Thyroid gland (tissue), 4 donors: ENCODE data around the gene LCP1. TPM values are rescaled to one million over a fixed set of nuclear protein-coding genes. Genes with fewer than 3 reads are reported as not detected.

Source experiments
- DNase-seq, 2 donors: peaks; one replicate each; pipeline ENCODE4 v3.0.0-alpha.2; 2019
- H3K27ac ChIP-seq, 3 donors: fragments of 200-600 bp; sonication (generic); 1 replicate in 2 of 3; 2 replicates in 1 of 3; pipeline ENCODE4 v1.5.1; 2016 to 2019; ENCODE audit warnings: mild to moderate bottlenecking in 1 of 3, moderate library complexity in 1 of 3
- H3K27me3 ChIP-seq: fragments of 200-600 bp; sonication (generic); one replicate; pipeline ENCODE4 v1.5.1; 2019
- H3K36me3 ChIP-seq, 2 donors: fragments of 200-600 bp; sonication (generic); one replicate each; pipeline ENCODE4 v1.5.1; 2016 to 2019
- H3K4me1 ChIP-seq, 2 donors: fragments of 200-600 bp; sonication (generic); one replicate each; pipeline ENCODE4 v1.5.1; 2017 to 2019
- H3K4me3 ChIP-seq, 3 donors: fragments of 200-600 bp; sonication (generic); replicated peaks in 1 of 3; 1 replicate in 2 of 3; 2 replicates in 1 of 3; pipeline ENCODE4 v1.5.1; 2016; ENCODE audit warnings: mild to moderate bottlenecking in 1 of 3
- H3K9me3 ChIP-seq: fragments of 200-600 bp; sonication (generic); one replicate; pipeline ENCODE4 v1.5.1; 2017
- CTCF ChIP-seq, 6 experiments: fragments of 200-600 bp in 3 of 6; fragments of 450-650 bp in 3 of 6; sonication (generic) in 3 of 6; IDR thresholded peaks; one replicate each; pipeline ENCODE4 v1.5.1; 2016 to 2019; ENCODE audit warnings: antibody characterized with exemption in 6 of 6, mild to moderate bottlenecking in 2 of 6, inconsistent platforms in 1 of 6, moderate library complexity in 1 of 6
- POLR2A ChIP-seq, 2 donors: fragments of 450-650 bp; IDR thresholded peaks; one replicate each; pipeline ENCODE4 v1.6.1; 2017; ENCODE audit warnings: antibody characterized with exemption in 2 of 2, mild to moderate bottlenecking in 2 of 2, moderate library complexity in 1 of 2
- WGBS, 2 donors: methylation state at CpG; one replicate each; pipeline ENCODE4 v1.1.5; 2017; 5-methylcytosine and 5-hydroxymethylcytosine counted together
- intact Hi-C: fragments of 100-400 bp; cut with DNase I; formaldehyde crosslinking; loops from one replicate; pipeline ENCODE4 v1.15.1; 2023
- total RNA-seq, 4 donors: library from RNA; depleted of rRNA; stranded (reverse); fragments of >200 nt; gene quantifications; one replicate each; pipeline ENCODE4 v1.2.3, GENCODE V29; 2016

Gene LCP1
- total RNA-seq, 4 donors from 2014 or later, result 8.7 to 27.3 (median 11.9) TPM

GRCh38 chr13:46101484-46102254, 80.3 kb downstream of the LCP1 start:
- WGBS, 2 donors, result 68 to 71% methylated on average over 8 of the region's 8 CpGs
- no peaks in the 10 kb centered on the region for H3K27me3 ChIP-seq
- TF ChIP-seq CTCF (IDR thresholded peaks at IDR 0.05), result no peak
- no peak for TF ChIP-seq POLR2A (IDR thresholded peaks at IDR 0.05)
- H3K27ac ChIP-seq, result no peak overlapping the region
- H3K9me3 ChIP-seq, result no peaks in the 10 kb centered on the region
- intact Hi-C loops, result no loop called here
- no peaks in the 10 kb centered on the region for H3K4me1 ChIP-seq
- no peak overlapping the region for H3K4me3 ChIP-seq
- no peaks in the 10 kb centered on the region for H3K36me3 ChIP-seq
- DNase-seq, result no peak

GRCh38 chr13:46101002-46101401, 81.0 kb downstream of the LCP1 start:
- TF ChIP-seq CTCF (IDR thresholded peaks at IDR 0.05) (no peak), POLR2A (IDR thresholded peaks at IDR 0.05) (no peak)
- no peak for DNase-seq
- no peaks in the 10 kb centered on the region for H3K27me3 ChIP-seq
- H3K27ac ChIP-seq, result no peak overlapping the region
- H3K4me1 ChIP-seq, result no peaks in the 10 kb centered on the region
- H3K9me3 ChIP-seq, result no peaks in the 10 kb centered on the region
- intact Hi-C loops, result no loop called here
- 80 to 81% methylated on average over 4 of the region's 4 CpGs for WGBS, 2 donors
- no peak overlapping the region for H3K4me3 ChIP-seq
- no peaks in the 10 kb centered on the region for H3K36me3 ChIP-seq

GRCh38 chr13:46100191-46100815, 81.7 kb downstream of the LCP1 start:
- Histone ChIP-seq H3K36me3 (no peaks in the 10 kb centered on the region), H3K4me1 (no peaks in the 10 kb centered on the region), H3K27ac (no peak overlapping the region), H3K4me3 (no peak overlapping the region), H3K9me3 (no peaks in the 10 kb centered on the region), H3K27me3 (no peaks in the 10 kb centered on the region)
- WGBS, 2 donors, result 82 to 91% methylated on average over 1 of the region's 1 CpG
- intact Hi-C loops, result no loop called here
- TF ChIP-seq CTCF (IDR thresholded peaks at IDR 0.05) (no peak), POLR2A (IDR thresholded peaks at IDR 0.05) (no peak)
- no peak for DNase-seq

- Histone ChIP-seq H3K4me1 (no peaks in the 10 kb centered on the region), H3K27me3 (no peaks in the 10 kb centered on the region), H3K9me3 (no peaks in the 10 kb centered on the region), H3K36me3 (no peaks in the 10 kb centered on the region), H3K27ac (no peak overlapping the region), H3K4me3 (no peak overlapping the region)
- DNase-seq, result no peak
- intact Hi-C loops, result no loop called here
- whole genome bisulfite sequencing, 2 donors, result 92 to 93% methylated on average over 4 of the region's 4 CpGs
- TF ChIP-seq CTCF (IDR thresholded peaks at IDR 0.05) (no peak), POLR2A (IDR thresholded peaks at IDR 0.05) (no peak)
Observed at GRCh38 chr13:46097663-46098062, 84.3 kb downstream of the LCP1 start.

- intact Hi-C loops, result no loop called here
- Histone ChIP-seq H3K36me3 (no peaks in the 10 kb centered on the region), H3K4me3 (no peak overlapping the region), H3K27me3 (no peaks in the 10 kb centered on the region), H3K4me1 (no peaks in the 10 kb centered on the region), H3K9me3 (no peaks in the 10 kb centered on the region), H3K27ac (no peak overlapping the region)
- DNase-seq, result no peak
- WGBS, 2 donors, result 88 to 89% methylated on average over 3 of the region's 3 CpGs
- TF ChIP-seq POLR2A (IDR thresholded peaks at IDR 0.05) (no peak), CTCF (IDR thresholded peaks at IDR 0.05) (no peak)
Observed at GRCh38 chr13:46097015-46097414, 85.0 kb downstream of the LCP1 start.
